ENCODE measurements around the gene PNPT1.

The PNPT1 gene

GRCh38 chr2:55592130-55592529 lies 101.5 kb downstream of the PNPT1 start:
- DNase-seq, result no peak

- no peak for DNase-seq
Observed at GRCh38 chr2:55590810-55591440, 102.7 kb downstream of the PNPT1 start.

GRCh38 chr2:55585451-55586080 lies 108.1 kb downstream of the PNPT1 start:
- DNase-seq, result no peak

Measured in NCI-H1694 (cell line).